Measurements from ENCODE around the gene ITGA5.

The ITGA5 gene

DNA sequence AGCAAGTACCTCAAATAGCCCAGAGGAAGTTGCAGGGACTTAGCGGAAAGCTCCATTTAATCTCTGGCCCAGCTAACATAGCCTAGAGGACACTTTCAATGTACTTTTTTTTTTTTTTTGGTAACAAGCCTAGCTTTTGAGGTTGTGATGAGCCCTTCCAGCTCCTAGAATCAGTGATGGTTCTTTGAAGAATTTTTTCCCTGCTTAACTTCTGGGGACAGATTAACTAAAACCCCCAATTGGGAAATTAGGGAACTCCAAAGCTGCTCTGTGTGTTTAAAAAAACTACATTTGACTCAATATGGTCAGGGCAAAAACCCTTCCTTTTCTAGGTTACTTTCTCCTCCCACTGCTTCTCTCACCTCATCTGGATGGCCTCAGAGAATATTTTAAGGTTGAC is 23.9 kb upstream of the ITGA5 start:
- TF ChIP-seq, protein P1, sequence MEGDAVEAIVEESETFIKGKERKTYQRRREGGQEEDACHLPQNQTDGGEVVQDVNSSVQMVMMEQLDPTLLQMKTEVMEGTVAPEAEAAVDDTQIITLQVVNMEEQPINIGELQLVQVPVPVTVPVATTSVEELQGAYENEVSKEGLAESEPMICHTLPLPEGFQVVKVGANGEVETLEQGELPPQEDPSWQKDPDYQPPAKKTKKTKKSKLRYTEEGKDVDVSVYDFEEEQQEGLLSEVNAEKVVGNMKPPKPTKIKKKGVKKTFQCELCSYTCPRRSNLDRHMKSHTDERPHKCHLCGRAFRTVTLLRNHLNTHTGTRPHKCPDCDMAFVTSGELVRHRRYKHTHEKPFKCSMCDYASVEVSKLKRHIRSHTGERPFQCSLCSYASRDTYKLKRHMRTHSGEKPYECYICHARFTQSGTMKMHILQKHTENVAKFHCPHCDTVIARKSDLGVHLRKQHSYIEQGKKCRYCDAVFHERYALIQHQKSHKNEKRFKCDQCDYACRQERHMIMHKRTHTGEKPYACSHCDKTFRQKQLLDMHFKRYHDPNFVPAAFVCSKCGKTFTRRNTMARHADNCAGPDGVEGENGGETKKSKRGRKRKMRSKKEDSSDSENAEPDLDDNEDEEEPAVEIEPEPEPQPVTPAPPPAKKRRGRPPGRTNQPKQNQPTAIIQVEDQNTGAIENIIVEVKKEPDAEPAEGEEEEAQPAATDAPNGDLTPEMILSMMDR (IDR thresholded peaks at IDR 0.05; ENCODE audit: low read depth, low read length): no peak
- TF ChIP-seq, protein P2, sequence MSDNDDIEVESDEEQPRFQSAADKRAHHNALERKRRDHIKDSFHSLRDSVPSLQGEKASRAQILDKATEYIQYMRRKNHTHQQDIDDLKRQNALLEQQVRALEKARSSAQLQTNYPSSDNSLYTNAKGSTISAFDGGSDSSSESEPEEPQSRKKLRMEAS (IDR thresholded peaks at IDR 0.05; ENCODE audit: low read depth, low read length): no peak
- TF ChIP-seq MYC (IDR thresholded peaks at IDR 0.05; ENCODE audit: low read depth, low read length): no peak
- no peak overlapping the region for H3K4me3 ChIP-seq (ENCODE audit: low read depth, low read length)
- peak; percentile 45 for DNase-seq (ENCODE audit: low read depth)

- TF ChIP-seq POLR2A (IDR thresholded peaks at IDR 0.05; ENCODE audit: extremely low read depth, insufficient read length) (no peak), MYC (IDR thresholded peaks at IDR 0.05; ENCODE audit: low read depth, low read length) (no peak)
- TF ChIP-seq, protein P1 (IDR thresholded peaks at IDR 0.05; ENCODE audit: low read depth, low read length): no peak
- TF ChIP-seq, protein P2 (IDR thresholded peaks at IDR 0.05; ENCODE audit: low read depth, low read length): no peak
- H3K4me3 ChIP-seq (ENCODE audit: low read depth, low read length): no peak overlapping the region
- DNase-seq (ENCODE audit: low read depth): no peak
Measured at GRCh38 chr12:54442099-54442498, 23.0 kb upstream of the ITGA5 start.

- TF ChIP-seq, protein P1 (IDR thresholded peaks at IDR 0.05; ENCODE audit: low read depth, low read length): peak; percentile 80
- TF ChIP-seq, protein P2 (IDR thresholded peaks at IDR 0.05; ENCODE audit: low read depth, low read length): no peak
- no peak overlapping the region for H3K4me3 ChIP-seq (ENCODE audit: low read depth, low read length)
- peak; percentile 79 for DNase-seq (ENCODE audit: low read depth)
Measured at GRCh38 chr12:54439521-54440255, 20.6 kb upstream of the ITGA5 start.

- no peak for DNase-seq (ENCODE audit: low read depth)
- H3K4me3 ChIP-seq (ENCODE audit: low read depth, low read length): no peak overlapping the region
- TF ChIP-seq POLR2A (IDR thresholded peaks at IDR 0.05; ENCODE audit: extremely low read depth, insufficient read length) (no peak), MYC (IDR thresholded peaks at IDR 0.05; ENCODE audit: low read depth, low read length) (no peak)
- TF ChIP-seq, protein P2 (IDR thresholded peaks at IDR 0.05; ENCODE audit: low read depth, low read length): no peak
- TF ChIP-seq, protein P1 (IDR thresholded peaks at IDR 0.05; ENCODE audit: low read depth, low read length): no peak
Measured at GRCh38 chr12:54439096-54439495, 20.0 kb upstream of the ITGA5 start.

GRCh38 chr12:54438517-54438916 is 19.5 kb upstream of the ITGA5 start:
- H3K4me3 ChIP-seq (ENCODE audit: low read depth, low read length): no peak overlapping the region
- DNase-seq (ENCODE audit: low read depth): no peak
- TF ChIP-seq, protein P2 (IDR thresholded peaks at IDR 0.05; ENCODE audit: low read depth, low read length): no peak
- no peak for TF ChIP-seq MYC (IDR thresholded peaks at IDR 0.05; ENCODE audit: low read depth, low read length)

DNA sequence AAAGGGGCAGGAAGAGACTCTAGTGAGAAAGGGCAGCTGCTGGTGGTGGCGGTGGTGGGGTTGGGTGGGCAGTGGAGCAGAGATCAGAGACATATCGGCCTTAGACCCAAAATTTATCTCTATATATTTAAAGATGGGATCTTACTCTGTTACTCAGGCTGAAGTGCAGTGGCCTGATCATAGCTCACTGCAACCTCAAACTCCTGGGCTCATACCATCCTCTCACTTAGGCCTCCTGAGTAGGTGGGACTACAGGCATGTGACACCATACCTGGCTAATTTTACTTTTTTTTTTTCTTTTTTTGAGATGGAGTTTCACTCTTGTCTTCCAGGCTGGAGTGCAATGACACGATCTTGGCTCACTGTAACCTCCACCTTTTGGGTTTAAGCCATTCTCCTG is 18.6 kb upstream of the ITGA5 start:
- DNase-seq (ENCODE audit: low read depth): no peak
- TF ChIP-seq MYC (IDR thresholded peaks at IDR 0.05; ENCODE audit: low read depth, low read length) (no peak), POLR2A (IDR thresholded peaks at IDR 0.05; ENCODE audit: extremely low read depth, insufficient read length) (no peak)
- TF ChIP-seq, protein P1 (IDR thresholded peaks at IDR 0.05; ENCODE audit: low read depth, low read length): no peak

More for the DNA sequence above, 18.6 kb upstream of the ITGA5 start:
- H3K4me3 ChIP-seq (ENCODE audit: low read depth, low read length): no peak overlapping the region

Measured in NB4 (cell line).